Gastroesophageal sphincter (tissue), 4 donors: ENCODE measurements around the gene PDX1. TPM values are rescaled to one million over a fixed set of nuclear protein-coding genes. Genes with fewer than 3 reads are reported as not detected.
A peak's percentile ranks its signal among the peaks of the same experiment; 100 is the strongest.

Source experiments
- ATAC-seq: fragments of 150-250 bp; one replicate; pipeline ENCODE4 v1.9.1; 2016; ENCODE audit warnings: mild to moderate bottlenecking, moderate library complexity
- H3K27ac ChIP-seq, 4 donors: fragments of 200-600 bp; sonication (generic) in 3 of 4; 1 replicate in 3 of 4; 2 replicates in 1 of 4; pipeline ENCODE4 v1.5.1; 2016 to 2019
- H3K27me3 ChIP-seq: fragments of 200-600 bp; sonication (generic); one replicate; pipeline ENCODE4 v1.5.1; 2019
- H3K36me3 ChIP-seq, 2 donors: fragments of 200-600 bp; sonication (generic); one replicate each; pipeline ENCODE4 v1.5.1; 2019; ENCODE audit warnings: control low read depth in 1 of 2
- H3K4me1 ChIP-seq, 3 donors: fragments of 200-600 bp; sonication (generic); 1 replicate in 2 of 3; 2 replicates in 1 of 3; pipeline ENCODE4 v1.5.1; 2016 to 2019; ENCODE audit warnings: control low read depth in 2 of 3
- H3K4me3 ChIP-seq, 2 donors: fragments of 200-600 bp; sonication (generic); one replicate each; pipeline ENCODE4 v1.5.1; 2019; ENCODE audit warnings: mild to moderate bottlenecking in 1 of 2, moderate library complexity in 1 of 2
- H3K9me3 ChIP-seq, 3 donors: fragments of 200-600 bp; sonication (generic); one replicate each; pipeline ENCODE4 v1.5.1; 2017 to 2019; ENCODE audit warnings: control low read depth in 2 of 3
- EP300 ChIP-seq: sonication (generic); formaldehyde crosslinking; IDR thresholded peaks from one replicate; pipeline ENCODE4 v1.6.1; 2017; ENCODE audit warnings: antibody characterized with exemption, mild to moderate bottlenecking
- POLR2A ChIP-seq, 2 donors: fragments of 450-650 bp; IDR thresholded peaks; one replicate each; pipeline ENCODE4 v1.6.1; 2017; ENCODE audit warnings: antibody characterized with exemption in 2 of 2, mild to moderate bottlenecking in 2 of 2, moderate library complexity in 1 of 2
- POLR2AphosphoS5 ChIP-seq: sonication (generic); formaldehyde crosslinking; IDR thresholded peaks from one replicate; pipeline ENCODE4 v1.6.1; 2017; ENCODE audit warnings: antibody characterized with exemption
- WGBS, 2 donors: methylation state at CpG; one replicate each; pipeline ENCODE4 v1.1.5; 2018; ENCODE audit warnings: low coverage in 1 of 2; 5-methylcytosine and 5-hydroxymethylcytosine counted together
- total RNA-seq, 4 donors: library from RNA; depleted of rRNA; stranded (reverse); fragments of >200 nt; gene quantifications; one replicate each; pipeline ENCODE4 v1.1.0, GENCODE V29; 2016
- TF ChIP-seq, protein P1 (sequence below), 4 experiments: fragments of 200-600 bp in 2 of 4; fragments of 450-650 bp in 2 of 4; sonication (generic) in 1 of 4; IDR thresholded peaks; one replicate each; pipeline ENCODE4 v1.5.1; 2017 to 2019; ENCODE audit warnings: antibody characterized with exemption in 4 of 4, mild to moderate bottlenecking in 2 of 4, moderate library complexity in 2 of 4

PDX1 gene
- total RNA-seq, 4 donors from 2014 or later = not detected

DNA sequence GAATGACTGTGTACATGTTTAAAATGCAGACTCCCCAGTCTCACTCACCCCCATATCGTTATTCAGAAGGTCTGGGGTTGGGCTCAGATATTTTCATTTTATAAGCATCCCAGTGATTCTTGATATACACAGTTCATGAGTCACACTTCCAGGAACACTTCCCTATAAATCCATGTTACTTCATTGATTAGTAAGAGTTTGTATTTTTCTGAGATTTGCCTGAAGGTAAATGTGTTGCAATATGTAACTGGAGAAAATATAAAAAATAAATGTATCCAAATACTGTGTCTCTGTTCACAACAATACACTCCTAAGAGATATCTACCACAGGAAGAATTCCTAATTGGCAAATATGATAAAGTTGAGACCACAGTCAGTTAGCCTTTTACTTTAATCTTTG, 6.6 kb upstream of the PDX1 start:
- 67 to 90% methylated on average over 1 of the region's 1 CpG for WGBS, 2 donors

DNA sequence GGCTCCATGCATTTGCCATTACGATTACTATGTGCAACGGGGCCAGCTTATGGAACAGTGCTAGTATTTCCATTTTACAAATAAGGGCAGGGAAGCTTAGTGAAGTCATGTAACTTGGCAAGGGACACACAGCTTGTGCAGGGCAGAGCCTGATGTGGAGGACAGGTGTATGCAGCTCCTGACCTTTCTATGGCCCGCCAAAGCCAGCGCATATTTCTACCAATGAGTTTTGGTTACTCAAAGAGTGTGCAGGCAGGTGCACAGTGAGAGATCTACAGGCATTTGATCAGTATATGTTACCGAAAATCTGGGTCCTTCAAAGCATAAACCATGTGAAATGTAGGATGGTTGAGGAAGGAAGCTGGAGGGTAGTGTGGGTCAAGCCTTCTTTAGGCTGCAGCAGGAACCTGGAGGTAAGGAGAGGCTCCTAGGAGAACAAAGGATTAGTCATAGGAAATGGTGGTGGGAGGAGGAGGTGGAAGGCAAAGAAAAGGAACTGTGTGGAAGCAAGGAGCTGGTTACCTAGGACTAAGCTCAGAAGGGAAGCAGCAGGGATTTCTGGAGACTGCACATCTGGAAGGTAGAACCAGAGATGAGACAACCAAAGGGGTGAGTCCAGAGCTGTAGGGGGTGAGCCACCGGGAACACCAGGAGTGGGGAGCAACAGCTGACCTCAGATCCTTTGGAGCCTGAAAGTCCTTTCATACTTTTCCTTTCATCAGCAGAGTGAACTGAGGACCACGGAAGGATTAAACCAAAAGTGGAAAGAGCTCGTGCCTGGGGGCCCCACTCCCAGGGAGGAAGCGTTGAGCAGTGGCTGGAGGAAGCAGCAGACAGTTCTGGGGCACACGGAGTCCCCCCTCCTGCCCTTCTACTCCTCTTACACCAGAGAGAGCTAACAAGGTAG, 4.2 kb upstream of the PDX1 start:
- H3K36me3 ChIP-seq = no peaks in the 10 kb centered on the region
- TF ChIP-seq POLR2AphosphoS5 = no peak
- TF ChIP-seq, protein P1, sequence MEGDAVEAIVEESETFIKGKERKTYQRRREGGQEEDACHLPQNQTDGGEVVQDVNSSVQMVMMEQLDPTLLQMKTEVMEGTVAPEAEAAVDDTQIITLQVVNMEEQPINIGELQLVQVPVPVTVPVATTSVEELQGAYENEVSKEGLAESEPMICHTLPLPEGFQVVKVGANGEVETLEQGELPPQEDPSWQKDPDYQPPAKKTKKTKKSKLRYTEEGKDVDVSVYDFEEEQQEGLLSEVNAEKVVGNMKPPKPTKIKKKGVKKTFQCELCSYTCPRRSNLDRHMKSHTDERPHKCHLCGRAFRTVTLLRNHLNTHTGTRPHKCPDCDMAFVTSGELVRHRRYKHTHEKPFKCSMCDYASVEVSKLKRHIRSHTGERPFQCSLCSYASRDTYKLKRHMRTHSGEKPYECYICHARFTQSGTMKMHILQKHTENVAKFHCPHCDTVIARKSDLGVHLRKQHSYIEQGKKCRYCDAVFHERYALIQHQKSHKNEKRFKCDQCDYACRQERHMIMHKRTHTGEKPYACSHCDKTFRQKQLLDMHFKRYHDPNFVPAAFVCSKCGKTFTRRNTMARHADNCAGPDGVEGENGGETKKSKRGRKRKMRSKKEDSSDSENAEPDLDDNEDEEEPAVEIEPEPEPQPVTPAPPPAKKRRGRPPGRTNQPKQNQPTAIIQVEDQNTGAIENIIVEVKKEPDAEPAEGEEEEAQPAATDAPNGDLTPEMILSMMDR (IDR thresholded peaks at IDR 0.05) = no peak
- no peak for TF ChIP-seq EP300
- no peak for TF ChIP-seq POLR2A (IDR thresholded peaks at IDR 0.05)
- H3K27ac ChIP-seq = no peak overlapping the region
- 45 to 57% methylated on average over 6 to 8 of the region's 10 CpGs for WGBS, 2 donors
- H3K9me3 ChIP-seq = no peaks in the 10 kb centered on the region
- no peak overlapping the region for H3K4me3 ChIP-seq
- H3K4me1 ChIP-seq = peaks cover 0 to 37% (median 16%) of the 10 kb centered on the region in 3 donors
- H3K27me3 ChIP-seq = peaks cover 98% of the 10 kb centered on the region
- no peak for ATAC-seq

More for the DNA sequence above, 6.6 kb upstream of the PDX1 start:
- Histone ChIP-seq H3K36me3 (no peaks in the 10 kb centered on the region), H3K27ac (no peak overlapping the region), H3K4me1 (peaks cover 0 to 13% (median 6%) of the 10 kb centered on the region in 3 donors), H3K4me3 (no peak overlapping the region), H3K27me3 (peaks cover 98% of the 10 kb centered on the region), H3K9me3 (no peaks in the 10 kb centered on the region)
- no peak for TF ChIP-seq POLR2AphosphoS5
- no peak for TF ChIP-seq EP300
- TF ChIP-seq, protein P1 (IDR thresholded peaks at IDR 0.05) = no peak
- no peak for TF ChIP-seq POLR2A (IDR thresholded peaks at IDR 0.05)
- no peak for ATAC-seq

DNA sequence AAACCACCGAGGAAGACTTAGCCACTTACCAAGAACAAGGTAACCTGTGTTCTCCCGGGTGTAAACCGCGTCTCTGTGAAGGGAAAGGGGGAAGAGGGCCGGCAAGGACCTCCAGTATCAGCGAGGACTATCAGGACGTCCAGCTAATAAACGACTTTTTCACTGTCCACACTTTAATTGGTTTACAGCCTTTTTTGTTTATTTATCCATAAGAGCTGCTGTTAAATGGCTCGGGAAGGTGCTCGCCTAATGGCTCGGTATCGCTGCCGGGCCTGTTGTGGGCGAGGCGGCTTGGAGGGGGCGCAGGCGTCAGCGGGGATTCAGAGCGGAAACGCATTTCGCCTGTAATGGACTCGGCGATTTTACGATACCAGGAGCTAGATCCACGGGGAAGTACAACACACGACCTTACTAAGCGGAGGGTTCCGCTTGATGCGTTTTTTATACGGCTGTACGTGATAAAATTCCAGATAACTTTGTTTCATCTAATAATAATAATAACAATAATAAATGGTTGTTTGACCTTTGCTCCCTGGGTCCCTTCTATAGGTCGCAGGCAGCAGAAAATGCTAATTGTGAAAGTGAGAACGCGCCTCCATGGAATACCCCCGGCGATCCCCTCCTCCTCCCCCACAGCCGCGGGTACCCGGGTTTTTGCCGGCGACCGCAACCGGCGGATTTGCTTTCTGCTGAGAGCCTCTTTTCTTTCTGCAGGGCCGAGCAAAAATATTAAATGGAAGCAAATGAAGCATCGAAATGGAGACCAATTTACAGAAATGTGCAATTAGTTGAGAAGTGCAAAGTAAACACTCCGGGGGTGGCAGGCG, 2.5 kb upstream of the PDX1 start:
- Histone ChIP-seq H3K27ac (no peak overlapping the region), H3K4me3 (peak overlapping the region in 1 of 2 donors; percentile 16), H3K9me3 (no peaks in the 10 kb centered on the region), H3K27me3 (peaks cover 100% of the 10 kb centered on the region), H3K4me1 (peaks cover 0 to 55% (median 26%) of the 10 kb centered on the region in 3 donors), H3K36me3 (no peaks in the 10 kb centered on the region)
- no peak for ATAC-seq
- TF ChIP-seq POLR2AphosphoS5 = no peak
- TF ChIP-seq EP300 = no peak
- no peak for TF ChIP-seq POLR2A (IDR thresholded peaks at IDR 0.05)
- WGBS, 2 donors = 3 to 5% methylated on average over 16 to 42 of the region's 48 CpGs

- TF ChIP-seq, protein P1 (IDR thresholded peaks at IDR 0.05) = no peak
- TF ChIP-seq POLR2AphosphoS5 = no peak
- TF ChIP-seq POLR2A (IDR thresholded peaks at IDR 0.05) = no peak
- TF ChIP-seq EP300 = no peak
- WGBS, 2 donors = 9 to 15% methylated on average over 14 to 18 of the region's 46 CpGs
- ATAC-seq = no peak
- H3K27me3 ChIP-seq = peaks cover 100% of the 10 kb centered on the region
- H3K4me3 ChIP-seq = peak overlapping the region in 1 of 2 donors; percentile 16
- H3K27ac ChIP-seq = no peak overlapping the region
- peaks cover 0 to 60% (median 26%) of the 10 kb centered on the region in 3 donors for H3K4me1 ChIP-seq
- H3K36me3 ChIP-seq = no peaks in the 10 kb centered on the region
- no peaks in the 10 kb centered on the region for H3K9me3 ChIP-seq
Measured at GRCh38 chr13:27918041-27918917, 1.5 kb upstream of the PDX1 start.
